GM12865 (cell line): ENCODE measurements around the gene HMGN1.
A peak's percentile ranks its signal among the peaks of the same experiment; 100 is the strongest.
"Not testable (repeated sequence)": the region's sequence is repeated elsewhere in the genome, so short reads cannot be mapped to it uniquely, and the experiment has no call there.

Source experiments
- DNase-seq: peaks from one replicate; pipeline ENCODE4 v3.0.0; 2010; ENCODE audit warnings: low read depth
- H3K4me3 ChIP-seq: 2 replicates; pipeline ENCODE4 v1.5.1; 2011; ENCODE audit warnings: mild to moderate bottlenecking, low read depth, low read length, control low read depth
- TF ChIP-seq, protein P1 (sequence below): IDR thresholded peaks from 2 replicates; pipeline ENCODE4 v1.5.1; 2011; ENCODE audit warnings: low read length, control low read depth, low read depth, inconsistent platforms; ENCODE audit not compliant: insufficient read depth; ENCODE audit errors: missing control alignments

Gene HMGN1

DNA sequence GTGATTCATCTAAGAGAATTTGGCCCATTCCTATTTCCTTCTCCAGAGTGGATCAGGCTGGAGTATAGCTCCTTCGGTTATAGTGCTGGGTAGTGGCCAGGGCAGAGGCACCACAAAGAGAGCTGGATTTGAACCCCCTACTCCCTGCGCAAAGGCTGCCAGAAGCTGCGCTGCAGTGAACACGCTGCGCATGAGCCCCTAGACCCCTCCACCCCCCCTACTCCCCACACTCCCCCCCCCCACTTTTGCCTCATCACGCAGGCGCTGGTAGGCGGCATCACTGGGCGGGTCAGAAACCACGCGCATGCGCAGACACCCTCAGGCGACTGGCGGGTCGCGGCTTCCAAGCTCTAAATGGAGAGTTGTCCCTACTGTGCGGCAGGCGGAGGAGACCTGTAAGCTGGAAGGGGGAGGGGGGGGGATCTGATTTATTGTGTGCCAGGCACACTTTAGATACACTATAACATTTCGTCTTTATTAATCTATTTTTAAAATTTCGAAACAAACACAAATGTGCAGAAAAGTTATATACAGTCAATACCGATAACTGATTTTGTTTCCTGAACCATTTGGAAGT lies 38.7 kb upstream of the HMGN1 start:
- H3K4me3 ChIP-seq: peak overlapping the region; percentile 60
- TF ChIP-seq, protein P1, sequence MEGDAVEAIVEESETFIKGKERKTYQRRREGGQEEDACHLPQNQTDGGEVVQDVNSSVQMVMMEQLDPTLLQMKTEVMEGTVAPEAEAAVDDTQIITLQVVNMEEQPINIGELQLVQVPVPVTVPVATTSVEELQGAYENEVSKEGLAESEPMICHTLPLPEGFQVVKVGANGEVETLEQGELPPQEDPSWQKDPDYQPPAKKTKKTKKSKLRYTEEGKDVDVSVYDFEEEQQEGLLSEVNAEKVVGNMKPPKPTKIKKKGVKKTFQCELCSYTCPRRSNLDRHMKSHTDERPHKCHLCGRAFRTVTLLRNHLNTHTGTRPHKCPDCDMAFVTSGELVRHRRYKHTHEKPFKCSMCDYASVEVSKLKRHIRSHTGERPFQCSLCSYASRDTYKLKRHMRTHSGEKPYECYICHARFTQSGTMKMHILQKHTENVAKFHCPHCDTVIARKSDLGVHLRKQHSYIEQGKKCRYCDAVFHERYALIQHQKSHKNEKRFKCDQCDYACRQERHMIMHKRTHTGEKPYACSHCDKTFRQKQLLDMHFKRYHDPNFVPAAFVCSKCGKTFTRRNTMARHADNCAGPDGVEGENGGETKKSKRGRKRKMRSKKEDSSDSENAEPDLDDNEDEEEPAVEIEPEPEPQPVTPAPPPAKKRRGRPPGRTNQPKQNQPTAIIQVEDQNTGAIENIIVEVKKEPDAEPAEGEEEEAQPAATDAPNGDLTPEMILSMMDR: no peak
- DNase-seq: peak; percentile 90

DNA sequence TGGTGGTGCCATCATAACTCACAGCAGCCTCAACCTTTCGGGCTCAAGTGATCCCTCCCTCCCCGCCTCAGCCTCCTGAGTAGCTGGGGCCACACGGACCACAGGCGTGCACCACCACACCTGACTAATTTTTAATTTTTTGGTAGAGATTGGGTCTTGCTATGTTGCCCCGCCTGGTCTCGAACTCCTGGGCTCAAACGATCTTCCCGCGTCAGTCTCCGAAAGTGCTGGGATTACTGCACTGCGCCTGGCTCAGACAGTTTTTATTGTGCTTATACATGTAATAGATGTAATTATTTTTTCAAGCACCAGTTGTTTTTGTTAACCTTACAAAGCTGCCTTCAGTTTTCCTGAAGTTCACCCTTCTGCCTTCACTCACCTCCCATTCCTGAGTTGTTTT lies 38.0 kb upstream of the HMGN1 start:
- TF ChIP-seq, protein P1: no peak
- no peak for DNase-seq
- no peak overlapping the region for H3K4me3 ChIP-seq

DNA sequence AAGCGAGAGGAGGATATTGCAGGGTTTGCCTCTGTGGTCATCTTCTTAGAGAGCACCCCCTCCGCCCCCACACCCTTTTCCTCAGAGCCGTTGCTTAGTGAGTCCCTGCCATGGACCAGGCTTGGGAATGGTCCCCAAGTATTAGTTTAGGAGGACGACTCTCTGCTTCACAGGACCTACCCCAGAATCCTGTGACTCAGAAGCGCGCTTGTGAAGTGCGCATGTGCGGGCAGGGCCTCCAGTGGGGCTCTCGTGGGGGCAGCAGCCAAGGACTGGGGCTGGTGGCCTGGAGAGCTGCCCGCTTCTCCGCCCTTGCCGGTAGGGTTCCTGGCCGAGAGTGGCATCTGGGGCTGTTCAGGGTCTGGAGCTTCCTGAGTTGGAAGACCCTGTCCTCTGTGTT lies 37.3 kb upstream of the HMGN1 start:
- H3K4me3 ChIP-seq: peak overlapping the region; percentile 47
- TF ChIP-seq, protein P1: no peak
- no peak for DNase-seq

DNA sequence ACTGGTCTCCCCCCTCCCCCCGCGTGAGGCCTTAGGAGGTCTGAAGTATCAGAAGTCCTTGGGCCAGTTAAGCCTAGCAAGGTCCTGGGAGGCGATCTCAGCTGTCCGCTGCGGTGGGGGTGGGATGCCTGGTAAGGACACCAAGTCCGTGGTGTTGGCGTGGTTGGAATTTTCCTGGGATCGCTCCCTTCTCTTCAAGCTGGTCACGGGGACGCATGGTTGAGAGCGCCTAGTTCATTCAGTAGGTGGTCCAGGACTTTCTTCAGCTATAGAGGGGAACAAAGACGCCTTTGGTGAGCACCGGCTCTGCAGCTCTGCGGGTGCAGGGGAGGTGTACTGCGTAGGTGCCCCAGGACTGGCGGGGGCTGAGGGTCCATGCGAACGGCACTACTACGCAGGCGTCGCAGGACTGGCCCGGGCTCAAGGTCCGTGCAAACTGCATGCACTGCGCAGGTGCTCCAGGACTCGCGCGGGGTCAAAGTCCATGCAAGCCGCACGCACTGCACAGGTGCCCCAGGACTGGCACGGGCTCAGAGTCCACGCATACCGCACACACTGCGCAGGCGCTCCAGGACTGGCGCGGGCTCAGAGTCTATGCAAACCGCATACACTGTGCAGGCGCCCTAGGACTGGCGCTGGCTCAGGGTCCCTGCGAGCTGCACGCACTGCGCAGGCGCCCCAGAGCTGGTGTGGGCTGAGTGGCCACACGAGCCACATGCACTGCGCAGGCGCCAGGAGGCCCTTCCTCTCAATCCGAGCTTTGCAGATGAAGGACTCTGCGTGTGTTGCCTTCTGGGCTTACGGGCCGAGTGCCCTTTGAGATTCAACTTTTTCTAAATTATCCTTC lies 36.6 kb upstream of the HMGN1 start:
- peak overlapping the region; percentile 47 for H3K4me3 ChIP-seq
- peak; percentile 88 for DNase-seq
- TF ChIP-seq, protein P1: no peak

DNA sequence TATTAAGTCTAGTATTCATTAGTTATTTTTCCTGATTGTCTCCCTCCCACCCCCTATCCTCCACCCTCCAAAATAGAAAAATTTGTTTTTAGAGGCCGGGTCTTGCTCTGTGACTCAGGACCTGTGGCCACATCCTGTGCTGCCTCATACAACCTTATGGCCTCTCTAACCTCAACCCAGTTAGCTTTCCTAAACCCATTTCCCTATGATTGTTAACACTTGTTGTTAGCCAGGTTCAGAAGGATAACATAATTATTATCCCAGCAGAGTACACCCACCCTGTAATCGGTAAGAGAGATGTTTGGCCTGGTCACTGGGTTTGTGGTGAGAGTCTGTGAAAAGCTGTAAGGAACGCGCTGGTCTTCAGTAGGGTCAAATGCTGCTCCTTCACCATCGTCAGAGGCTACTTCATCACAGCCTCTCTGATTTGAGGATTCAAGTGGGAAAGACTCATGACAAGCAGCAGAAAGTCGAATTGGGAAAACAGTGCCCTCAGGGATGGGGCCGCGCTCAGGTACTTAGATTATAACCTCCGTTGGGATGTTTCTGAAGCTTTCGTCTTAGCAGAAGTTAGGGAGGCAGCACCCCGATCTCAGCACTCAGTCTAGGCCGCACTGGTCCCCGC lies 35.9 kb upstream of the HMGN1 start:
- no peak overlapping the region for H3K4me3 ChIP-seq
- DNase-seq: no peak
- TF ChIP-seq, protein P1: no peak

DNA sequence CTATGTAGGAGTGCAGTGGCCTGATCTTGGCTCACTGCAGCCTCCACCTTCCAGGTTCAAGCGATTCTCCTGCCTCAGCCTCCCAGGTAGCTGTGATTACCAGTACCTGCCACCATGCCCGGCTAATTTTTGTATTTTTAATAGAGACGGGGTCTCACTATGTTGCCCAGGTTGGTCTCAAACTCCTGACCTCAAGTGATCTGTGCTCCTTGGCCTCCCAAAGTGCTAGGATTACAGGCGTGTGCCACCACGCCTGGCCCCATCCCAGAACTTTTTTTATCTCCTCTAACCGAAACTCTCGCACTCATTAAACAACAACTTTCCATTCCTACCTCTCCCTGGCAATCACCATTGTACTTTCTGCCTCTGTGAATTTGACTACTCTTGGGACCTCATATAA lies 33.2 kb upstream of the HMGN1 start:
- not testable (repeated sequence) for H3K4me3 ChIP-seq, DNase-seq

DNA sequence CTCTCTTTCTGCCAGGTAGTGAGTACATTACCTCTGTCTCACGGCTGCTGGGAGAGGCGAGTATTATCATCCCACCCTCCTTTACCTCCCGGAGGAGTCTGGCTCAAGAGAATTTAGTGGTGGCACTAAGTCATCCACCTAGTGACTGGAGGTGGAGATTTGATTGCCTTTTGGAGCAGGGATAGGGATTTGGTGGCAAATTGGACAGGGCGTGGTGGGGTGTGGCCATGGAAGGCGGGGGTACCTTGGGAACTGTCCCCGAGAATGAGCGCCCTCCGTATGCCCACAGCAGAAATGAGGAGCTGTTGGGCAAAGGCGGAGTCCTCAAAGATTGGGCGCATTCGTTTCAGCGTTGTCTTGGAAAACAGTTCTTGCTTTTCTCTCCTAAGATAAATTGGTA lies 32.1 kb upstream of the HMGN1 start:
- H3K4me3 ChIP-seq: peak overlapping the region; percentile 79
- TF ChIP-seq, protein P1: no peak
- DNase-seq: no peak
